Activated CD4-positive, CD25-positive, alpha-beta regulatory T cell treated with anti-CD3 and anti-CD28 coated beads, Interleukin-2, amount 50 U/mL, for 24 hours (primary cell): ENCODE data around the gene OR10C1.

Source experiments
- ATAC-seq, 2 donors: fragments of 150-1000 bp; cut with Tn5 transposase; one replicate each; pipeline ENCODE4 v1.10.0; 2021; ENCODE audit warnings: mild to moderate bottlenecking in 1 of 2, moderate library complexity in 1 of 2

OR10C1 gene

DNA sequence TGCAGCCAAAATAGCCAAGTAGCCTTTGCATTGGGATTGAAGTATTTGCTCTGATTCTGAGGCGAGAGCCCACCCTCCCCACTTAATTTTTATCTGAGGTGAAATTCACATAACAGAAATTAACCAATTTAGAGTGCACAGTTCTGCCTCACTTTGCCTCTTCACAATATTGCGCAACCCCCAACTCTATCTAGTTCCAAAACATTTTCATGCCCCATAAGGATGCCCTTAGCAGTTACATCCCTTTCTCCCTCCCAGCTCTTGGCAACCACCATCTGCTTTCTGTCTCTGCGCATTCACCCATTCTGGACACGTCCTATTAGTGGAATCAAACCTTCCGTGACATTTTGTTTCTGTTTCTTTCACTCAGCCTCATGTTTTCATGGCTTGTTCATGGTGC, 39.6 kb downstream of the OR10C1 start:
- ATAC-seq: no peak

DNA sequence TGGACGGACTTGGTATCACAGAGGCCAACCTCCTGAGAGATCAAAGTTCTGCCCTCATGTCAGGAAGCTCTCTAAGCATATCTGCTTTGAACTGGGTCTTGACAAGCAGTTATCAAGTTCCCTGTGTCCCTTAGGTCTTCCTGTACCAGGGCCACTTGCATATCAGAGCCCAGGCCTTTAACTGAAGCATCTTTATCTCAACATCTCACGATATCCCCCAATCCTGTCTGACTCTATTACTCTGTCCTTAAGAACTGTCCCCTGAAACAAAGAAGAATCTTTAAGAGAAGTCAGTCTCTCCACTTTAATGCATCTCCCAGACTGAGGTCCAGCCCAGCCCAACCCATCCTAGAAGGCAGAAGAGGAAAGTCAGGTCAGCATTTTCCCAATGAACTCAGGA, 40.5 kb downstream of the OR10C1 start:
- no peak for ATAC-seq

DNA sequence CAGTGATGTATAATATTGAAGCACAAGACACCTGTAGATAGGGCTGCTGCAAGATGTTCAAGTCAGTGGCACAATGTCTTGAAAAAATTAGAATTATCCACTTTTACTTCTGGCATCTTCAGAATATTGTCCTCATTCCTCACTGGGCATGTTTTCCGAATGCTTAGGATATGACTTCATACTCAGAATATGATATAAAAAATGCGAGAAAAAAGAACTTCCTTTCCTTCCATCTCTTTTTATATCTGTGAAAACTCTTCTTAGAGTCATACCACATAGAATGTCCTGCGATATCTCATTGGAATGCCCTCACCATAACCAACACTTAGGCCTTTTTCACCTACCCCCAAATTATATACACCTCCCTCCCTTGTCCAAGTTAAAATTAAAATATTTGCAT, 44.1 kb downstream of the OR10C1 start:
- ATAC-seq: no peak

GRCh38 chr6:29483735-29484134, 44.6 kb downstream of the OR10C1 start:
- ATAC-seq: no peak

GRCh38 chr6:29486577-29486976, 47.5 kb downstream of the OR10C1 start:
- ATAC-seq: no peak

DNA sequence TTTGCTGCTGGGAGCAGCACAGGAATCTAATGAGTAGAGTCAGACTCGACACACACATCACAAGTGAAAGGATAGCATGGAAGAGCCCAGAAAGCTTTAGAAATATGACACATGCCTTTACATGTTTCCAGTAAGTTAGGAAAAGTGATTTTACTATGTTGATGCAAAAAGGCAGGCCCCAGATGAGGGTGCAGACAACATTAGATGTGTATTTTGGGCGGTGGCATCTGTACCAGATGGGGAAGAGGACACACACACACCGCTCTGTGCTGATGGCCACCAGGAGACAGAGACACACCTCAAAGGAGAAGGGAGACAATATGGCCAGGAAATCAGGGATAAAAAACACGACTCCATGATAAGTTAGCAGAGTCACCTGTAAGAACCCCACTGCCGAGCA, 48.0 kb downstream of the OR10C1 start:
- no peak for ATAC-seq

GRCh38 chr6:29487660-29488059, 48.6 kb downstream of the OR10C1 start, which contains the start of gene MAS1L:
TSS of gene MAS1L (minus strand) at chr6:29487956. CDS start at chr6:29487902, 54 bp downstream.
- ATAC-seq: no peak

DNA sequence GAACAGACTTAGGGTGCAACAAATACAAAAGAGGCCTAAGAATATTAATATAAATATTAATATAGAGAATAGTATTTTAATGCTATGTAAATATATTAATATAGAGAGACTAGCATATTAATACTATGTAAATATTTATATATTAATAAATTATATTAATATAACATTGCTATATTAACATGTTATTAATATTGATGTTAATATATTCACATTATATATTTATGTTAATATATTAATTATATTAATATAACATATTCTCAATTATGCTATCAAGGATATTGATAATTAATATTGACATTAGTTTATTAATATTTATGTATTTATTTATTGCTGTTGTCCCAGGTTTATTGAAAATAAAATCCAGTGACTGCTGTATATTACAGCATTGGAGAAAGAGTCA, 49.8 kb downstream of the OR10C1 start:
- ATAC-seq: no peak

DNA sequence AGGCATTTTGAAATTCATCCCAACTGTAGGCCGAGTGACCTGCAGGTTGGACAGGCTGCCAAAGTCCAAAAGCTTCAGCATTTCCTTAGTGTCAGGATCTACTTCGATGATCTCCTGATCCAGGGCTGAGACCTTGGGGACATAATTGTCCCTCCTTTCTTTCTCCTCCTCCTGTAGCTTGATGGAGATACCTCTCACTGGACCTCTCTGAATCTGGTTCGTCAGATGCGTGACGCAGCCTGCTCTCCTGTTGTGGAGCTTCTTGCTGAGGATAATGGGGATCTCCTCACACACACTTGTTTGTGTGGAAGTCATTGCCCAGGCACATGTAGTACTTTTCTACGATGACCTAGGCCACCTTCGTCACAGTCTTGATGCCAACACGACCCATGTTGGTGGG, 50.2 kb downstream of the OR10C1 start:
- ATAC-seq: no peak

DNA sequence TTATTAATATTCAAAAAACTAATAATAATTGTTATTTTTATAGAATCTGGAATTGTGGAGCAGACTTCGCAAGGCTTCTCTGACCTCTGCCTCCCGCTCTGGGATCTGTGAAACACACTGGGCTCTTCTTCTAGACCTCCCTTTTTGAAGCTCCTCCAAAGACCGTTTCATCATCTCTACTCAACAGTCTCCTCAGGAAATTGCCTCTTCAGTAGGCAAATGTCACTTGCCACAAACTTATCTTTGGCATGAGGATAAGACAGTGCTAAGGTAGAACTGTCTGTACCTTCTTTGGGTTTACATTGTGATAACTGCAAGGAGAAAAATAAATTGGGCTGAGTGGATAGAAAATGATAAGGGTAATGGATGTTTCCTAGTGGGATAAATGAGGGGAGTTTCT, 50.9 kb downstream of the OR10C1 start:
- ATAC-seq: no peak

- ATAC-seq: no peak
Observed at GRCh38 chr6:29490552-29490951, 51.4 kb downstream of the OR10C1 start.
